A549 (cell line): ENCODE results near the gene TCP11L2. TPM values are rescaled to one million over a fixed set of nuclear protein-coding genes. Genes with fewer than 3 reads are reported as not detected.

Source experiments
- ATAC-seq, 2 experiments: fragments of 200-7000 bp in 1 of 2; fragments of >200 bp in 1 of 2; cut with Nextera tagmentation in 1 of 2; cut with Tn5 transposase in 1 of 2; 3 replicates each; pipeline versions ENCODE4 v1.8.0 to v1.9.1; 2018 to 2020; ENCODE audit warnings: mild to moderate bottlenecking in 1 of 2, moderate library complexity in 1 of 2
- CTCF ChIA-PET: fragments of 300-600 bp; sonication (Branson Sonifier 250); formaldehyde crosslinking; extraction: SDS; loops from one replicate; lab custom pipeline; 2021; ENCODE audit warnings: antibody characterized with exemption, inconsistent platforms; lab: Yijun Ruan, JAX
- POLR2A ChIA-PET: fragments of 350-600 bp; formaldehyde crosslinking; extraction: SDS; loops from one replicate; lab custom pipeline; 2021; ENCODE audit warnings: antibody characterized with exemption, inconsistent platforms; lab: Yijun Ruan, JAX
- DNase-seq, 2 experiments: peaks; one replicate each; pipeline versions ENCODE4 v3.0.0 to v3.0.0-alpha.2; 2011 to 2016; ENCODE audit warnings: low read depth in 1 of 2, low spot score in 1 of 2
- FAIRE-seq: peaks from 2 replicates; lab custom pipeline; 2011; peaks lifted over from hg19 to GRCh38; lab: Jason Lieb, UNC
- H3K27ac ChIP-seq, 2 experiments: fragments of >200 bp; sonication (Bioruptor Twin); formaldehyde crosslinking; 3 replicates each; pipeline ENCODE4 v1.5.1; 2016 to 2017
- H3K4me1 ChIP-seq: fragments of >200 bp; sonication (Bioruptor Twin); formaldehyde crosslinking; 3 replicates; pipeline ENCODE4 v1.6.1; 2016
- H3K4me2 ChIP-seq: fragments of >200 bp; sonication (Bioruptor Twin); formaldehyde crosslinking; 3 replicates; pipeline ENCODE4 v1.6.1; 2016
- H3K4me3 ChIP-seq: fragments of >200 bp; sonication (Bioruptor Twin); formaldehyde crosslinking; 3 replicates; pipeline ENCODE4 v1.5.1; 2016
- H3K9me3 ChIP-seq: fragments of >200 bp; sonication (Bioruptor Twin); formaldehyde crosslinking; 3 replicates; pipeline ENCODE4 v1.6.1; 2016
- ATOH8 ChIP-seq: fragments of 250-450 bp; sonication (Bioruptor Pico); IDR thresholded peaks from 2 replicates; pipeline ENCODE4 v1.5.0; 2020; ENCODE audit warnings: low read depth, mild to moderate bottlenecking, moderate library complexity
- BHLHE40 ChIP-seq: IDR thresholded peaks from 2 replicates; pipeline ENCODE4 v1.6.1; 2012; ENCODE audit warnings: low read depth, low read length, inconsistent platforms
- CBX2 ChIP-seq: fragments of 200-600 bp; sonication (generic); IDR thresholded peaks from 2 replicates; pipeline ENCODE4 v1.6.1; 2016; ENCODE audit warnings: low read depth, mild to moderate bottlenecking, borderline replicate concordance
- CEBPB ChIP-seq, 2 experiments: fragments of >200 bp in 1 of 2; sonication (Bioruptor Twin) in 1 of 2; formaldehyde crosslinking in 1 of 2; IDR thresholded peaks; 2 replicates each; pipeline ENCODE4 v1.6.1; 2012 to 2016
- E2F6 ChIP-seq: IDR thresholded peaks from 2 replicates; pipeline ENCODE4 v1.6.1; 2012; ENCODE audit warnings: low read depth, borderline replicate concordance
- EHF ChIP-seq: fragments of 250-450 bp; sonication (Bioruptor Pico); IDR thresholded peaks from 2 replicates; pipeline ENCODE4 v1.5.0; 2020; ENCODE audit warnings: mild to moderate bottlenecking
- FOSB ChIP-seq: fragments of 250-450 bp; sonication (Bioruptor Pico); IDR thresholded peaks from 2 replicates; pipeline ENCODE4 v1.5.0; 2020; ENCODE audit warnings: mild to moderate bottlenecking, moderate library complexity
- FOXS1 ChIP-seq: fragments of 250-450 bp; sonication (Bioruptor Pico); IDR thresholded peaks from 2 replicates; pipeline ENCODE4 v1.5.0; 2020; ENCODE audit warnings: mild to moderate bottlenecking, moderate library complexity
- HDAC2 ChIP-seq: fragments of 200-600 bp; sonication (generic); IDR thresholded peaks from 2 replicates; pipeline ENCODE4 v1.6.1; 2016
- HEYL ChIP-seq: fragments of 250-450 bp; sonication (Bioruptor Pico); IDR thresholded peaks from 2 replicates; pipeline ENCODE4 v1.8.0; 2021; ENCODE audit warnings: mild to moderate bottlenecking, moderate library complexity
- HMGXB4 ChIP-seq: fragments of 250-450 bp; sonication (Bioruptor Pico); IDR thresholded peaks from 2 replicates; pipeline ENCODE4 v1.5.0; 2021; ENCODE audit warnings: mild to moderate bottlenecking, moderate library complexity, borderline replicate concordance
- HOXA7 ChIP-seq: fragments of 250-450 bp; sonication (Bioruptor Pico); IDR thresholded peaks from 2 replicates; pipeline ENCODE4 v1.5.0; 2020; ENCODE audit warnings: mild to moderate bottlenecking, moderate library complexity
- HOXB13 ChIP-seq: fragments of 250-450 bp; sonication (Bioruptor Pico); IDR thresholded peaks from 2 replicates; pipeline ENCODE4 v1.5.0; 2020; ENCODE audit warnings: low read depth, mild to moderate bottlenecking, moderate library complexity
- MYC ChIP-seq: IDR thresholded peaks from 2 replicates; pipeline ENCODE4 v1.6.1; 2012; ENCODE audit warnings: mild to moderate bottlenecking, inconsistent platforms, low read length, improper control_type of control experiment, borderline replicate concordance
- NFE2L2 ChIP-seq: fragments of 150-350 bp; conservative IDR thresholded peaks from 2 replicates; pipeline ENCODE4 v1.6.1; 2014; ENCODE audit warnings: low read length
- NPAS2 ChIP-seq: fragments of 250-450 bp; sonication (Bioruptor Pico); IDR thresholded peaks from 2 replicates; pipeline ENCODE4 v1.8.0; 2022; ENCODE audit warnings: mild to moderate bottlenecking, moderate library complexity, borderline replicate concordance
- NR3C1 ChIP-seq: fragments of >200 bp; sonication (Bioruptor Twin); formaldehyde crosslinking; IDR thresholded peaks from 3 replicates; pipeline ENCODE4 v1.6.1; 2017
- PHF8 ChIP-seq: fragments of 200-600 bp; sonication (generic); IDR thresholded peaks from 2 replicates; pipeline ENCODE4 v1.6.1; 2016; ENCODE audit warnings: low read depth, mild to moderate bottlenecking, antibody characterized with exemption, moderate library complexity, borderline replicate concordance
- POLR2A ChIP-seq: IDR thresholded peaks from 2 replicates; pipeline ENCODE4 v1.6.1; 2012; ENCODE audit warnings: mild to moderate bottlenecking, low read length
- POLR2AphosphoS2 ChIP-seq: conservative IDR thresholded peaks from 2 replicates; pipeline ENCODE4 v1.6.1; 2012; ENCODE audit warnings: low read length, improper control_type of control experiment, inconsistent platforms
- RFX5 ChIP-seq: fragments of 450-650 bp; IDR thresholded peaks from 2 replicates; pipeline ENCODE4 v1.7.1; 2014; ENCODE audit warnings: antibody characterized with exemption, mild to moderate bottlenecking, moderate library complexity
- SMC3 ChIP-seq: fragments of >200 bp; sonication (Bioruptor Twin); formaldehyde crosslinking; IDR thresholded peaks from 3 replicates; pipeline ENCODE4 v1.6.1; 2018; ENCODE audit warnings: inconsistent platforms
- ZSCAN20 ChIP-seq: fragments of 250-450 bp; sonication (Bioruptor Pico); IDR thresholded peaks from 2 replicates; pipeline ENCODE4 v1.8.0; 2022; ENCODE audit warnings: mild to moderate bottlenecking, moderate library complexity
- WGBS: methylation state at CpG from one replicate; pipeline ENCODE4 v1.1.6; 2017; ENCODE audit errors: missing lambda C conversion rate; 5-methylcytosine and 5-hydroxymethylcytosine counted together
- polyA plus RNA-seq, 4 experiments: library from polyadenylated mRNA; depleted of rRNA in 3 of 4; stranded (reverse); fragments of >200 nt; fragmentation: RNase III in 1 of 4; extraction: RNeasy Plus Mini Kit Qiagen cat#74134 plus additional on column Dnase treatment in 1 of 4; gene quantifications; 2 replicates in 3 of 4; 3 replicates in 1 of 4; pipeline ENCODE4 v1.2.3, GENCODE V29; 2011 to 2017

Gene TCP11L2
- polyA plus RNA-seq, 2 of the 4 experiments (the other 2 are of a cell fraction): 4.1 to 16.6 TPM

GRCh38 chr12:106333010-106333409, 30.5 kb downstream of the TCP11L2 start (continued):
- no peak for TF ChIP-seq HMGXB4 (CRISPR knock-in tag)
- no peak for TF ChIP-seq BHLHE40
- no peak for TF ChIP-seq MYC
- TF ChIP-seq POLR2A: no peak
- no peak for TF ChIP-seq NFE2L2
- TF ChIP-seq ZSCAN20 (CRISPR knock-in tag): no peak

GRCh38 chr12:106333756-106334155, 31.2 kb downstream of the TCP11L2 start:
- 53% methylated on average over 2 of the region's 2 CpGs for WGBS
- Histone ChIP-seq H3K4me2 (no peak overlapping the region), H3K27ac (no peak overlapping the region), H3K4me3 (no peak overlapping the region), H3K9me3 (no peaks in the 10 kb centered on the region), H3K4me1 (peaks cover 3% of the 10 kb centered on the region; the same call in 1 of the 3 replicates)
- CTCF ChIA-PET: interaction anchor here (0.9 to 2.1 kb wide), 4 partner anchors 12 to 107 kb away, joined by 3 to 6 read pairs (median 4); no protein-coding TSS in a partner anchor
- no peak for TF ChIP-seq NR3C1
- TF ChIP-seq PHF8: no peak
- no peak for TF ChIP-seq ATOH8
- TF ChIP-seq BHLHE40: no peak
- no peak for TF ChIP-seq HOXA7 (CRISPR knock-in tag)
- no peak for DNase-seq
- no peak for FAIRE-seq
- POLR2A ChIA-PET: no interaction called here
- no peak for ATAC-seq

GRCh38 chr12:106341086-106341877, 38.7 kb downstream of the TCP11L2 start:
- Histone ChIP-seq H3K9me3 (0 out of 3 replicates have a peak, but pooled peaks cover 6% of the 10 kb centered on the region), H3K4me3 (no peak overlapping the region), H3K4me1 (peaks cover 16% of the 10 kb centered on the region), H3K27ac (no peak overlapping the region), H3K4me2 (no peak overlapping the region)
- no peak for FAIRE-seq
- POLR2A ChIA-PET: interaction anchor here (1.5 kb wide), 1 partner anchor 16 kb away, joined by 3 read pairs; the partner anchor contains the start of gene POLR3B
- no peak for ATAC-seq
- CTCF ChIA-PET: interaction anchor here (1.1 to 3.1 kb wide), 3 partner anchors 16 to 115 kb away, joined by 4 to 15 read pairs (median 8); partner anchors contain the start of gene POLR3B
- 88% methylated on average over 2 of the region's 2 CpGs for WGBS
- TF ChIP-seq MYC (no peak), HEYL (no peak), E2F6 (no peak), CEBPB (IDR thresholded peaks at IDR 0.05) (no peak), RFX5 (no peak), FOSB (CRISPR knock-in tag) (no peak), POLR2A (no peak), EHF (CRISPR knock-in tag) (no peak), ZSCAN20 (CRISPR knock-in tag) (no peak), NPAS2 (CRISPR knock-in tag) (no peak), PHF8 (no peak), SMC3 (no peak), POLR2AphosphoS2 (no peak), HDAC2 (no peak), HOXB13 (CRISPR knock-in tag) (no peak), CBX2 (no peak), FOXS1 (CRISPR knock-in tag) (no peak)
- DNase-seq: no peak
